GM12874 (cell line): ENCODE data around the gene REM1.

Experiments
- CTCF ChIP-seq: IDR thresholded peaks from 2 replicates; pipeline ENCODE4 v1.5.1; 2011; ENCODE audit warnings: low read depth, mild to moderate bottlenecking, control low read depth, low read length, moderate library complexity; ENCODE audit not compliant: insufficient read depth

REM1 gene

GRCh38 chr20:31476643-31477215 lies 1.6 kb downstream of the REM1 start:
- no peak for TF ChIP-seq CTCF

GRCh38 chr20:31484001-31484400 lies 8.9 kb downstream of the REM1 start:
- TF ChIP-seq CTCF, result no peak

GRCh38 chr20:31485450-31486339 lies 10.6 kb downstream of the REM1 start:
- no peak for TF ChIP-seq CTCF

GRCh38 chr20:31488115-31488514 lies 13.0 kb downstream of the REM1 start:
- no peak for TF ChIP-seq CTCF

- TF ChIP-seq CTCF, result no peak
Measured at GRCh38 chr20:31489152-31489551, 14.1 kb downstream of the REM1 start.

- TF ChIP-seq CTCF, result no peak
Measured at GRCh38 chr20:31490752-31491151, 15.7 kb downstream of the REM1 start.

GRCh38 chr20:31494131-31494530 lies 19.0 kb downstream of the REM1 start:
- TF ChIP-seq CTCF, result no peak
